Neutrophil (primary cell): ENCODE results near the gene CAPNS2.
A peak's percentile ranks its signal among the peaks of the same experiment; 100 is the strongest.

Experiments
- H3K27ac ChIP-seq: fragments of 200-600 bp; sonication (generic); 2 replicates; pipeline ENCODE4 v1.5.1; 2016; ENCODE audit warnings: mild to moderate bottlenecking, moderate library complexity
- H3K27me3 ChIP-seq: fragments of 200-600 bp; sonication (generic); 2 replicates; pipeline ENCODE4 v1.6.0; 2016; ENCODE audit warnings: mild to moderate bottlenecking
- H3K36me3 ChIP-seq: fragments of 200-600 bp; sonication (generic); 2 replicates; pipeline ENCODE4 v1.5.1; 2017
- H3K4me1 ChIP-seq, 2 experiments: fragments of 200-600 bp in 1 of 2; sonication (generic) in 1 of 2; 1 replicate in 1 of 2; 2 replicates in 1 of 2; pipeline versions ENCODE4 v1.5.1 to v1.6.1; 2013 to 2016; ENCODE audit warnings: low read depth in 1 of 2, low read length in 1 of 2, mild to moderate bottlenecking in 1 of 2, moderate library complexity in 1 of 2; ENCODE audit not compliant: control insufficient read depth in 1 of 2, insufficient read depth in 1 of 2
- H3K4me3 ChIP-seq, 2 experiments: fragments of 200-600 bp in 1 of 2; sonication (generic) in 1 of 2; 1 replicate in 1 of 2; 2 replicates in 1 of 2; pipeline ENCODE4 v1.5.1; 2013 to 2016; ENCODE audit warnings: low read depth in 1 of 2, low read length in 1 of 2, mild to moderate bottlenecking in 1 of 2, moderate library complexity in 1 of 2
- H3K9me3 ChIP-seq: fragments of 200-600 bp; sonication (generic); 2 replicates; pipeline ENCODE4 v1.5.1; 2016
- CTCF ChIP-seq: fragments of 200-600 bp; sonication (generic); IDR thresholded peaks from 2 replicates; pipeline ENCODE4 v1.5.1; 2016; ENCODE audit warnings: antibody characterized with exemption

CAPNS2 gene

GRCh38 chr16:55530316-55530856 lies 36.1 kb upstream of the CAPNS2 start:
- H3K27ac ChIP-seq = no peak overlapping the region
- H3K27me3 ChIP-seq = no peaks in the 10 kb centered on the region
- peaks cover 89% of the 10 kb centered on the region for H3K36me3 ChIP-seq
- TF ChIP-seq CTCF = no peak
- no peaks in the 10 kb centered on the region for H3K9me3 ChIP-seq
- H3K4me1 ChIP-seq = peaks cover 13 to 15% of the 10 kb centered on the region in 2 experiments
- H3K4me3 ChIP-seq = no peak overlapping the region

GRCh38 chr16:55532227-55532626 lies 34.3 kb upstream of the CAPNS2 start:
- no peak for TF ChIP-seq CTCF
- Histone ChIP-seq H3K27me3 (no peaks in the 10 kb centered on the region), H3K36me3 (peaks cover 75% of the 10 kb centered on the region), H3K4me1 (peaks cover 13 to 15% of the 10 kb centered on the region in 2 experiments), H3K27ac (no peak overlapping the region), H3K4me3 (no peak overlapping the region), H3K9me3 (no peaks in the 10 kb centered on the region)

GRCh38 chr16:55534756-55535155 lies 31.7 kb upstream of the CAPNS2 start:
- no peak for TF ChIP-seq CTCF
- no peak overlapping the region for H3K27ac ChIP-seq
- no peak overlapping the region for H3K4me3 ChIP-seq
- no peaks in the 10 kb centered on the region for H3K9me3 ChIP-seq
- H3K27me3 ChIP-seq = no peaks in the 10 kb centered on the region
- H3K4me1 ChIP-seq = peaks cover 23 to 25% of the 10 kb centered on the region in 2 experiments
- H3K36me3 ChIP-seq = peaks cover 58% of the 10 kb centered on the region

- Histone ChIP-seq H3K27me3 (no peaks in the 10 kb centered on the region), H3K36me3 (peaks cover 44% of the 10 kb centered on the region), H3K9me3 (no peaks in the 10 kb centered on the region), H3K4me3 (peak overlapping the region; percentile 12 to 31), H3K4me1 (peaks cover 28 to 32% of the 10 kb centered on the region in 2 experiments), H3K27ac (peak overlapping the region; percentile 84)
- TF ChIP-seq CTCF = no peak
Measured at GRCh38 chr16:55539049-55539448, 27.4 kb upstream of the CAPNS2 start.

- Histone ChIP-seq H3K4me1 (peaks cover 28 to 32% of the 10 kb centered on the region in 2 experiments), H3K9me3 (no peaks in the 10 kb centered on the region), H3K27me3 (no peaks in the 10 kb centered on the region), H3K36me3 (peaks cover 46% of the 10 kb centered on the region), H3K27ac (peak overlapping the region; percentile 84), H3K4me3 (peak overlapping the region in 1 of 2 experiments; percentile 31)
- no peak for TF ChIP-seq CTCF
Measured at GRCh38 chr16:55539488-55539887, 27.0 kb upstream of the CAPNS2 start.
